Activated CD4-positive, alpha-beta T cell treated with anti-CD3 and anti-CD28 coated beads, Interleukin-2, Interleukin-6, amounts not matched to agents 100 ng/mL and 50 ng/mL, durations not matched to agents 16 hours and 8 hours (primary cell): ENCODE results near the gene LRRN4CL.
A peak's percentile ranks its signal among the peaks of the same experiment; 100 is the strongest.

ENCODE experiments used
- DNase-seq: peaks from one replicate; pipeline ENCODE4 v3.0.0-alpha.2; 2020

The LRRN4CL gene

DNA sequence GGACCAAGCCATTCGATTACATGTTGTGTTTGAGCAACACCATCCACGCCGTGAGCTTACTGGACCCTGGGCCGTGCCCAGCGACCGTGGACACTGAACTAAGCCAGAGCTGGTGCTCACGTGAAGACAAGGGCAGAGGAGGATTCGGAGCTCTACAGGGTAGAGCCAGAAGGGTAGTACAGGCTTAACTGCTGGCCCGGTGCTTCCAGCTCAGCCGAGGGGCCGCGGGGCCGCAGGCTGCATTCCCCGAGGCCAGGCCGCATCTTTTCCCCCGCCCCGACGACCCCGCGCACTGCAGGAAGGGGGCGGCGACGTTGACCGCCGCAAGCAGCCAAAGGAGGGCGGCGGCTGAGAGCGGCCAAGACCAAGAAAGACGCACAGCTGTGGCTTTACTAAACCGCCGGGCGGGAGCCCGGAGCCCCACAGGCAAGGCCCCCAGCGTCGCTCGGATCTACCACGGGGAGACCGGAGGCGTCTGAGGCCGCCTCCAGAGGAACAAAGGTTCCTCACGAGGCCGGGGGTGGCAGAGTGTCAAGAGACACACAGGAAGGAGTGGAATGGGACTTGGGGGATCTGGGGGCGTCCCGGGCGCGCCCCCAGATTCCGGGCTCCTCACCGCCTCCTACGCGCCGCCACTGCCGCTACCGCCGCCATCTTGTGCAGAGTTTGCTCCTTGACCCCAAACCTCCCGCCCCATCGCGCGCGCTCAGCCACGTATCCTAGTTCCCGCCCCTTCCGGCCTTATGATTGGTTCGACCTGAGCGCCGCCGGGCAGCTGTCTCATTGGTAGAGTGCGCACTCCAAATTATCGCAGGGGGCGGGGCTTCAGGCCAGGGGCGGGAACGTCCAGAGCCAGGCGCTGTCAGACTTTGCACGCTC lies 43.1 kb downstream of the LRRN4CL start, which contains the start of gene GANAB:
TSS of gene GANAB (minus strand) at position 668 of the 879 bp plus-strand sequence. CDS start at position 654, 14 bp downstream.
- peak; percentile 100 for DNase-seq

DNA sequence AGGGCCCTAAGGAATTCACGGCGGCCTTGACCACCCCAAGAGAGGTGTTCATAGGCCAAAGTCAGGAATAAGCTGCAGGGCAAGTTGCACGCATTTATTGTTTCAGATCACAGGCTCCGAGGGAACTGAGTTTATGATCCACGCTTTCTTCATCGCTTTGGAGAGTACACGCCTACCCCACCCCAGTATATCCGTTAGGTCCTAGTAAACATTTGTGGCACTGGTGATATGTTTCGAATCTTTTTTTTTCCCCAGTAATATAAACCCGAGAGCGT lies 43.7 kb downstream of the LRRN4CL start:
- peak; percentile 20 for DNase-seq

DNA sequence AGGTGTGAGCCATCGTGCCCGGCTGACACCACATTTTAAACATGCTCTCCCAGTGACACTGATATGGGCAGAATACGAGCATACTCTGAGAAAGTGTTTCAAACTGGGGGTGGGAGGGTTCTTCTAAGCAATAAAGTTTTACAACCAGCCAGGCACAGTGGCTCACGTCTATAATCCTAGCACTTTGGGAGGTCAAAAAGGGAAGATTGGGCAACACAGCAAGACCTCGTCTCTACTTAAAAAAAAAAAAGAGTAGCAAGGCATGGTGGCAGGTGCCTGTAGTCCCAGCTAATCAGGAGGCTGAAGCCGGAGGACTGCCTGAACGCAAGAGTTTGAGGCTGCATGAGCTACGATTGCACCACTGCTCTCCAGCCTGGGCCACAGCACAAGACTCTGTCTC lies 45.1 kb downstream of the LRRN4CL start:
- no peak for DNase-seq
